ENCODE results near the gene KIRREL3.

- TF ChIP-seq SIN3A (IDR thresholded peaks at IDR 0.05; ENCODE audit: borderline replicate concordance, low read depth, low read length) (no peak), PBX3 (IDR thresholded peaks at IDR 0.05) (no peak), CTCF (IDR thresholded peaks at IDR 0.05) (no peak), RXRA (IDR thresholded peaks at IDR 0.05; ENCODE audit: borderline replicate concordance, low read depth) (no peak), EZH2phosphoT487 (IDR thresholded peaks at IDR 0.05; ENCODE audit: borderline replicate concordance, low read depth) (no peak), YY1 (IDR thresholded peaks at IDR 0.05; ENCODE audit: low read depth) (no peak), CHD2 (IDR thresholded peaks at IDR 0.05; ENCODE audit: low read length, partially characterized antibody) (no peak), GABPA (IDR thresholded peaks at IDR 0.05; ENCODE audit: low read depth) (no peak), NFIC (IDR thresholded peaks at IDR 0.05; ENCODE audit: borderline replicate concordance) (no peak)
- TF ChIP-seq, protein P1, sequence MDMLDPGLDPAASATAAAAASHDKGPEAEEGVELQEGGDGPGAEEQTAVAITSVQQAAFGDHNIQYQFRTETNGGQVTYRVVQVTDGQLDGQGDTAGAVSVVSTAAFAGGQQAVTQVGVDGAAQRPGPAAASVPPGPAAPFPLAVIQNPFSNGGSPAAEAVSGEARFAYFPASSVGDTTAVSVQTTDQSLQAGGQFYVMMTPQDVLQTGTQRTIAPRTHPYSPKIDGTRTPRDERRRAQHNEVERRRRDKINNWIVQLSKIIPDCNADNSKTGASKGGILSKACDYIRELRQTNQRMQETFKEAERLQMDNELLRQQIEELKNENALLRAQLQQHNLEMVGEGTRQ (IDR thresholded peaks at IDR 0.05; ENCODE audit: borderline replicate concordance, low read depth, low read length): no peak
Observed at GRCh38 chr11:126527651-126528050, 472.9 kb downstream of the KIRREL3 start.

Measured in SK-N-SH (cell line).